ENCODE measurements around the gene NPC2. TPM values are rescaled to one million over a fixed set of nuclear protein-coding genes. Genes with fewer than 3 reads are reported as not detected.

The NPC2 gene
- total RNA-seq, 1 donor from 2014 or later, result 246 TPM

GRCh38 chr14:74526854-74527585 is 33.9 kb upstream of the NPC2 start:
- Mint-ChIP-seq H3K27ac (ENCODE audit: unreplicated experiment) (no peak overlapping the region), H3K9me3 (ENCODE audit: unreplicated experiment) (no peaks in the 10 kb centered on the region), H3K27me3 (ENCODE audit: unreplicated experiment) (peaks cover 14% of the 10 kb centered on the region), H3K4me3 (ENCODE audit: unreplicated experiment) (no peak overlapping the region), H3K36me3 (ENCODE audit: low read depth, unreplicated experiment) (no peaks in the 10 kb centered on the region), H3K4me1 (ENCODE audit: unreplicated experiment) (peaks cover 27% of the 10 kb centered on the region)
- TF ChIP-seq CTCF (IDR thresholded peaks at IDR 0.05; ENCODE audit: unreplicated experiment), result no peak
- DNase-seq (ENCODE audit: low spot score), result no peak

GRCh38 chr14:74525361-74525851 is 32.3 kb upstream of the NPC2 start:
- H3K4me1 Mint-ChIP-seq (ENCODE audit: unreplicated experiment), result peaks cover 27% of the 10 kb centered on the region
- no peak overlapping the region for H3K27ac Mint-ChIP-seq (ENCODE audit: unreplicated experiment)
- H3K9me3 Mint-ChIP-seq (ENCODE audit: unreplicated experiment), result no peaks in the 10 kb centered on the region
- H3K36me3 Mint-ChIP-seq (ENCODE audit: low read depth, unreplicated experiment), result no peaks in the 10 kb centered on the region
- H3K27me3 Mint-ChIP-seq (ENCODE audit: unreplicated experiment), result peaks cover 14% of the 10 kb centered on the region
- H3K4me3 Mint-ChIP-seq (ENCODE audit: unreplicated experiment), result no peak overlapping the region
- no peak for TF ChIP-seq CTCF (IDR thresholded peaks at IDR 0.05; ENCODE audit: unreplicated experiment)
- no peak for DNase-seq (ENCODE audit: low spot score)

GRCh38 chr14:74524812-74525135 is 31.7 kb upstream of the NPC2 start:
- H3K27me3 Mint-ChIP-seq (ENCODE audit: unreplicated experiment), result peaks cover 14% of the 10 kb centered on the region
- H3K36me3 Mint-ChIP-seq (ENCODE audit: low read depth, unreplicated experiment), result no peaks in the 10 kb centered on the region
- TF ChIP-seq CTCF (IDR thresholded peaks at IDR 0.05; ENCODE audit: unreplicated experiment), result no peak
- H3K4me3 Mint-ChIP-seq (ENCODE audit: unreplicated experiment), result no peak overlapping the region
- H3K27ac Mint-ChIP-seq (ENCODE audit: unreplicated experiment), result no peak overlapping the region
- no peaks in the 10 kb centered on the region for H3K9me3 Mint-ChIP-seq (ENCODE audit: unreplicated experiment)
- DNase-seq (ENCODE audit: low spot score), result no peak
- H3K4me1 Mint-ChIP-seq (ENCODE audit: unreplicated experiment), result peaks cover 27% of the 10 kb centered on the region

GRCh38 chr14:74524076-74524811 is 31.1 kb upstream of the NPC2 start:
- peaks cover 27% of the 10 kb centered on the region for H3K4me1 Mint-ChIP-seq (ENCODE audit: unreplicated experiment)
- peaks cover 12% of the 10 kb centered on the region for H3K27me3 Mint-ChIP-seq (ENCODE audit: unreplicated experiment)
- H3K27ac Mint-ChIP-seq (ENCODE audit: unreplicated experiment), result no peak overlapping the region
- no peak for TF ChIP-seq CTCF (IDR thresholded peaks at IDR 0.05; ENCODE audit: unreplicated experiment)
- no peak overlapping the region for H3K4me3 Mint-ChIP-seq (ENCODE audit: unreplicated experiment)
- DNase-seq (ENCODE audit: low spot score), result no peak
- no peaks in the 10 kb centered on the region for H3K36me3 Mint-ChIP-seq (ENCODE audit: low read depth, unreplicated experiment)
- H3K9me3 Mint-ChIP-seq (ENCODE audit: unreplicated experiment), result no peaks in the 10 kb centered on the region

GRCh38 chr14:74522740-74523139 is 29.6 kb upstream of the NPC2 start:
- H3K9me3 Mint-ChIP-seq (ENCODE audit: unreplicated experiment), result no peaks in the 10 kb centered on the region
- no peak for DNase-seq (ENCODE audit: low spot score)
- no peaks in the 10 kb centered on the region for H3K36me3 Mint-ChIP-seq (ENCODE audit: low read depth, unreplicated experiment)
- H3K27ac Mint-ChIP-seq (ENCODE audit: unreplicated experiment), result no peak overlapping the region
- H3K4me3 Mint-ChIP-seq (ENCODE audit: unreplicated experiment), result no peak overlapping the region
- peaks cover 19% of the 10 kb centered on the region for H3K4me1 Mint-ChIP-seq (ENCODE audit: unreplicated experiment)
- TF ChIP-seq CTCF (IDR thresholded peaks at IDR 0.05; ENCODE audit: unreplicated experiment), result no peak
- peaks cover 11% of the 10 kb centered on the region for H3K27me3 Mint-ChIP-seq (ENCODE audit: unreplicated experiment)

All from endothelial cell (in vitro differentiated cells).